Trophoblast cell (in vitro differentiated cells and primary cell): ENCODE data around the gene NWD2.
A peak's percentile ranks its signal among the peaks of the same experiment; 100 is the strongest.

Experiments
- DNase-seq, 2 donors: peaks; one replicate each; pipeline ENCODE4 v3.0.0-alpha.2; 2016
- H2AFZ ChIP-seq: 2 replicates; pipeline ENCODE4 v1.6.1; 2013; ENCODE audit warnings: low read length, moderate library complexity, mild to moderate bottlenecking; ENCODE audit not compliant: insufficient read depth, poor library complexity
- H2AK5ac ChIP-seq: 2 replicates; pipeline ENCODE4 v1.6.1; 2013; ENCODE audit warnings: mild to moderate bottlenecking, low read length
- H2BK120ac ChIP-seq: 2 replicates; pipeline ENCODE4 v1.6.1; 2013; ENCODE audit warnings: low read length, mild to moderate bottlenecking, moderate library complexity; ENCODE audit not compliant: insufficient read depth, poor library complexity
- H2BK12ac ChIP-seq: 2 replicates; pipeline ENCODE4 v1.6.1; 2013; ENCODE audit warnings: mild to moderate bottlenecking, low read length, moderate library complexity
- H2BK5ac ChIP-seq: 2 replicates; pipeline ENCODE4 v1.6.1; 2013; ENCODE audit warnings: low read length, low read depth, moderate library complexity, mild to moderate bottlenecking; ENCODE audit not compliant: poor library complexity
- H3K14ac ChIP-seq: 2 replicates; pipeline ENCODE4 v1.6.1; 2013; ENCODE audit warnings: mild to moderate bottlenecking, low read length
- H3K18ac ChIP-seq: 2 replicates; pipeline ENCODE4 v1.6.1; 2013; ENCODE audit warnings: mild to moderate bottlenecking, low read length
- H3K23ac ChIP-seq: 2 replicates; pipeline ENCODE4 v1.6.1; 2013; ENCODE audit warnings: low read length
- H3K27ac ChIP-seq: 2 replicates; pipeline ENCODE4 v1.5.1; 2013; ENCODE audit warnings: low read depth, mild to moderate bottlenecking, inconsistent platforms, low read length, moderate library complexity
- H3K27me3 ChIP-seq: 2 replicates; pipeline ENCODE4 v1.6.1; 2013; ENCODE audit warnings: inconsistent platforms, mild to moderate bottlenecking, low read length, moderate library complexity; ENCODE audit not compliant: insufficient read depth
- H3K36me3 ChIP-seq, 2 experiments: 1 replicate in 1 of 2; 2 replicates in 1 of 2; pipeline ENCODE4 v1.6.1; 2013; ENCODE audit warnings: low read length in 2 of 2, mild to moderate bottlenecking in 2 of 2, moderate library complexity in 1 of 2; ENCODE audit not compliant: insufficient read depth in 2 of 2, control insufficient read depth in 1 of 2
- H3K4ac ChIP-seq: 2 replicates; pipeline ENCODE4 v1.6.1; 2013; ENCODE audit warnings: low read depth, mild to moderate bottlenecking, low read length, moderate library complexity
- H3K4me1 ChIP-seq, 2 experiments: 1 replicate in 1 of 2; 2 replicates in 1 of 2; pipeline ENCODE4 v1.6.1; 2013; ENCODE audit warnings: low read length in 2 of 2, mild to moderate bottlenecking in 2 of 2, moderate library complexity in 1 of 2; ENCODE audit not compliant: insufficient read depth in 2 of 2, control insufficient read depth in 1 of 2
- H3K4me2 ChIP-seq: 2 replicates; pipeline ENCODE4 v1.6.1; 2013; ENCODE audit warnings: inconsistent platforms, mild to moderate bottlenecking, low read length, moderate library complexity
- H3K4me3 ChIP-seq: 2 replicates; pipeline ENCODE4 v1.5.1; 2013; ENCODE audit warnings: mild to moderate bottlenecking, low read depth, low read length, inconsistent platforms
- H3K79me1 ChIP-seq: one replicate; pipeline ENCODE4 v1.6.1; 2013; ENCODE audit warnings: low read length
- H3K79me2 ChIP-seq: 2 replicates; pipeline ENCODE4 v1.6.1; 2013; ENCODE audit warnings: low read length, mild to moderate bottlenecking; ENCODE audit not compliant: control insufficient read depth, insufficient read depth, poor library complexity
- H3K9ac ChIP-seq: 2 replicates; pipeline ENCODE4 v1.6.1; 2013; ENCODE audit warnings: mild to moderate bottlenecking, low read length
- H3K9me3 ChIP-seq: 2 replicates; pipeline ENCODE4 v1.6.1; 2013; ENCODE audit warnings: low read depth, mild to moderate bottlenecking, control low read depth, inconsistent platforms, low read length; ENCODE audit not compliant: insufficient read depth
- H4K12ac ChIP-seq: 2 replicates; pipeline ENCODE4 v1.6.1; 2013; ENCODE audit warnings: low read depth, mild to moderate bottlenecking, low read length, moderate library complexity
- H4K8ac ChIP-seq: 2 replicates; pipeline ENCODE4 v1.6.1; 2013; ENCODE audit warnings: low read depth, mild to moderate bottlenecking, low read length, moderate library complexity
- H4K91ac ChIP-seq: one replicate; pipeline ENCODE4 v1.6.1; 2013; ENCODE audit warnings: low read depth, mild to moderate bottlenecking, low read length, moderate library complexity
- WGBS: extraction: QIAGEN DNeasy Blood & Tissue Kit; methylation state at CpG from one replicate; pipeline ENCODE4 v1.1.7; 2013; ENCODE audit warnings: missing lambda C conversion rate; ENCODE audit not compliant: insufficient read length, insufficient coverage; ENCODE audit errors: extremely low coverage; 5-methylcytosine and 5-hydroxymethylcytosine counted together

Gene NWD2

DNA sequence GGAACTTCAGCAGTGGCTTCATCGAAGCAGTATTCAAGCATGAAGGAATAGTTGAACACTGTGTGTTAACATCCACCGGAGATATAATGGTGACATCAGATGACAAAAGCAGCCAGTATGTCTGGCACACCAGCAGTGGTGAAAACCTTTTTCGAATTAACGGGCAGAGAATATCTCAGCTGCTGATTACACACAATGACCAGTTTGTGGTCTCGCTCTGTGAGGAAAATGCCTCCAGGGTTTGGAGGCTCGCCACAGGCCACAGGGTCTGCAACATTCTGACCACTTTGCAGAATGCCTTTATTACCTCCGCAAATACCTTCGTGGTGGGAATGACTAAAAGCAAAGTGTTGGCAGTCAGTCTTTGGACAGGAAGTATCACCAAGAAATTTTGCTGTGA is 201.5 kb downstream of the NWD2 start:
- H3K23ac ChIP-seq = no peak overlapping the region
- H3K18ac ChIP-seq = no peak overlapping the region
- no peak overlapping the region for H3K4ac ChIP-seq
- H3K27ac ChIP-seq = peak overlapping the region; percentile 20
- no peak overlapping the region for H4K8ac ChIP-seq
- H4K12ac ChIP-seq = no peak overlapping the region
- H3K79me2 ChIP-seq = no peaks in the 10 kb centered on the region
- no peak overlapping the region for H4K91ac ChIP-seq
- no peaks in the 10 kb centered on the region for H3K9me3 ChIP-seq
- H3K4me2 ChIP-seq = no peak overlapping the region
- peaks cover 14% of the 10 kb centered on the region for H3K79me1 ChIP-seq
- no peak overlapping the region for H2AK5ac ChIP-seq
- peak; percentile 58 to 63 for DNase-seq
- H3K9ac ChIP-seq = no peak overlapping the region
- H2AFZ ChIP-seq = no peak overlapping the region
- no peaks in the 10 kb centered on the region for H3K27me3 ChIP-seq
- no peak overlapping the region for H2BK120ac ChIP-seq
- H3K14ac ChIP-seq = no peak overlapping the region
- no peak overlapping the region for H2BK5ac ChIP-seq
- no peak overlapping the region for H3K4me3 ChIP-seq
- no CpG with 5 or more reads among the region's 8 CpGs for WGBS
- no peak overlapping the region for H2BK12ac ChIP-seq
- H3K36me3 ChIP-seq = no peaks in the 10 kb centered on the region
- H3K4me1 ChIP-seq = peaks cover 12 to 19% of the 10 kb centered on the region in 2 experiments

- H2AFZ ChIP-seq = no peak overlapping the region
- H2BK12ac ChIP-seq = no peak overlapping the region
- H2BK5ac ChIP-seq = no peak overlapping the region
- no peak overlapping the region for H3K4me3 ChIP-seq
- no peak overlapping the region for H3K9ac ChIP-seq
- no CpG with 5 or more reads among the region's 3 CpGs for WGBS
- H3K14ac ChIP-seq = no peak overlapping the region
- no peak overlapping the region for H3K23ac ChIP-seq
- no peak overlapping the region for H3K4me2 ChIP-seq
- peak in 1 of 2 donors; percentile 78 for DNase-seq
- no peak overlapping the region for H3K4ac ChIP-seq
- H3K18ac ChIP-seq = no peak overlapping the region
- peaks cover 10% of the 10 kb centered on the region for H3K79me1 ChIP-seq
- no peak overlapping the region for H4K91ac ChIP-seq
- no peak overlapping the region for H4K12ac ChIP-seq
- H4K8ac ChIP-seq = no peak overlapping the region
- H2BK120ac ChIP-seq = no peak overlapping the region
- no peak overlapping the region for H3K27ac ChIP-seq
- H3K79me2 ChIP-seq = no peaks in the 10 kb centered on the region
- H3K9me3 ChIP-seq = no peaks in the 10 kb centered on the region
- no peaks in the 10 kb centered on the region for H3K27me3 ChIP-seq
- no peak overlapping the region for H2AK5ac ChIP-seq
- H3K4me1 ChIP-seq = peaks cover 7 to 13% of the 10 kb centered on the region in 2 experiments
- no peaks in the 10 kb centered on the region for H3K36me3 ChIP-seq
Observed at GRCh38 chr4:37447886-37448285, 203.3 kb downstream of the NWD2 start.

GRCh38 chr4:37450309-37450708 is 205.8 kb downstream of the NWD2 start:
- H3K4me3 ChIP-seq = no peak overlapping the region
- H2BK120ac ChIP-seq = no peak overlapping the region
- H2AFZ ChIP-seq = no peak overlapping the region
- H3K9ac ChIP-seq = no peak overlapping the region
- H3K27me3 ChIP-seq = no peaks in the 10 kb centered on the region
- no peak overlapping the region for H3K14ac ChIP-seq
- no peaks in the 10 kb centered on the region for H3K36me3 ChIP-seq
- no peak overlapping the region for H4K8ac ChIP-seq
- no peak overlapping the region for H3K23ac ChIP-seq
- H3K9me3 ChIP-seq = no peaks in the 10 kb centered on the region
- DNase-seq = no peak
- no peak overlapping the region for H3K18ac ChIP-seq
- no peak overlapping the region for H4K12ac ChIP-seq
- H3K27ac ChIP-seq = no peak overlapping the region
- H2BK5ac ChIP-seq = no peak overlapping the region
- H3K79me2 ChIP-seq = peaks cover 8% of the 10 kb centered on the region
- no peak overlapping the region for H3K4me2 ChIP-seq
- no CpG with 5 or more reads among the region's 2 CpGs for WGBS
- H4K91ac ChIP-seq = no peak overlapping the region
- H3K4me1 ChIP-seq = peaks cover 7 to 13% of the 10 kb centered on the region in 2 experiments
- no peak overlapping the region for H3K4ac ChIP-seq
- no peak overlapping the region for H2BK12ac ChIP-seq
- peaks cover 21% of the 10 kb centered on the region for H3K79me1 ChIP-seq
- no peak overlapping the region for H2AK5ac ChIP-seq

GRCh38 chr4:37450911-37451310 is 206.4 kb downstream of the NWD2 start:
- Histone ChIP-seq H3K14ac (no peak overlapping the region), H3K79me1 (peaks cover 19% of the 10 kb centered on the region), H3K9me3 (no peaks in the 10 kb centered on the region), H2BK12ac (no peak overlapping the region), H3K79me2 (peaks cover 8% of the 10 kb centered on the region), H3K18ac (no peak overlapping the region), H2AFZ (no peak overlapping the region), H3K27me3 (no peaks in the 10 kb centered on the region), H3K23ac (no peak overlapping the region), H2BK120ac (no peak overlapping the region), H3K4me2 (no peak overlapping the region), H2BK5ac (no peak overlapping the region), H3K9ac (no peak overlapping the region), H3K4me1 (peaks cover 2 to 8% of the 10 kb centered on the region in 2 experiments), H4K91ac (no peak overlapping the region), H3K4me3 (no peak overlapping the region), H3K27ac (no peak overlapping the region), H3K4ac (no peak overlapping the region), H4K12ac (no peak overlapping the region), H3K36me3 (no peaks in the 10 kb centered on the region), H4K8ac (no peak overlapping the region), H2AK5ac (no peak overlapping the region)
- no CpG with 5 or more reads among the region's 1 CpG for WGBS
- no peak for DNase-seq
